Mononuclear cell (primary cell): Measurements from ENCODE around the gene PAX7. TPM values are rescaled to one million over a fixed set of nuclear protein-coding genes. Genes with fewer than 3 reads are reported as not detected.
"Not testable (repeated sequence)": the region's sequence is repeated elsewhere in the genome, so short reads cannot be mapped to it uniquely, and the experiment has no call there.

Source experiments
- H3K27me3 ChIP-seq: 2 replicates; pipeline ENCODE4 v1.6.0; 2011; ENCODE audit warnings: low read length, control low read depth; ENCODE audit not compliant: insufficient read depth
- H3K4me1 ChIP-seq: 2 replicates; pipeline ENCODE4 v1.5.1; 2011; ENCODE audit warnings: mild to moderate bottlenecking, low read length, control low read depth; ENCODE audit not compliant: insufficient read depth
- H3K4me3 ChIP-seq: 2 replicates; pipeline ENCODE4 v1.5.1; 2011; ENCODE audit warnings: mild to moderate bottlenecking, low read length, moderate library complexity
- H3K9me3 ChIP-seq: 2 replicates; pipeline ENCODE4 v1.5.1; 2011; ENCODE audit warnings: low read depth, mild to moderate bottlenecking, control low read depth, low read length
- total RNA-seq: library from RNA; depleted of rRNA; stranded (reverse); fragments of >200 nt; gene quantifications from one replicate; pipeline ENCODE4 v1.2.3, GENCODE V29; 2012

PAX7 gene
- total RNA-seq, 1 donor: not detected

DNA sequence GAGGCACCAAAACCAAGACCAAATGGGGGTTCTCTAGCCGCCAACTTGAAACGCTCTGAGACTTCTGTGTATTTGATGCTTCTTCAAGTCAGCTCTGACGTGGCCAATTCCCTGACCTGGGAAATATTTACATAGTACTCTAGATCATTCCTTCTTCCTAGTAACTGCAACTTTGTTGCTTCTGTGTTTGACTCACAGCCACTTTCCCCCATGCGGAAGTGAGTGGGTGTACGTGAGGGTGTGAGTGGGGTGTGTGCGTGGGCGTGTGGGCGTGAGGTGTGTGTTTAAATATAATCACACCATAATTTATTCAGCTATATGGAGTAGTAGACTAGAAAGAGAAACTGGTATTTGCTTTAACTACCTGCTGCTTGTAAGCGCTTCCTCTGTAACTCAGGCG is 117.8 kb downstream of the PAX7 start:
- Histone ChIP-seq H3K4me3 (no peak overlapping the region), H3K4me1 (no peaks in the 10 kb centered on the region), H3K9me3 (no peaks in the 10 kb centered on the region), H3K27me3 (no peaks in the 10 kb centered on the region)

GRCh38 chr1:18749569-18749968 is 118.9 kb downstream of the PAX7 start:
- Histone ChIP-seq H3K9me3 (no peaks in the 10 kb centered on the region), H3K4me1 (no peaks in the 10 kb centered on the region), H3K4me3 (no peak overlapping the region), H3K27me3 (no peaks in the 10 kb centered on the region)

- no peaks in the 10 kb centered on the region for H3K27me3 ChIP-seq
- no peaks in the 10 kb centered on the region for H3K4me1 ChIP-seq
- H3K9me3 ChIP-seq: no peaks in the 10 kb centered on the region
- H3K4me3 ChIP-seq: no peak overlapping the region
Measured at GRCh38 chr1:18750600-18750999, 120.0 kb downstream of the PAX7 start.

- Histone ChIP-seq H3K27me3 (no peaks in the 10 kb centered on the region), H3K4me3 (no peak overlapping the region), H3K9me3 (no peaks in the 10 kb centered on the region), H3K4me1 (no peaks in the 10 kb centered on the region)
Measured at GRCh38 chr1:18751425-18751824, 120.8 kb downstream of the PAX7 start.

DNA sequence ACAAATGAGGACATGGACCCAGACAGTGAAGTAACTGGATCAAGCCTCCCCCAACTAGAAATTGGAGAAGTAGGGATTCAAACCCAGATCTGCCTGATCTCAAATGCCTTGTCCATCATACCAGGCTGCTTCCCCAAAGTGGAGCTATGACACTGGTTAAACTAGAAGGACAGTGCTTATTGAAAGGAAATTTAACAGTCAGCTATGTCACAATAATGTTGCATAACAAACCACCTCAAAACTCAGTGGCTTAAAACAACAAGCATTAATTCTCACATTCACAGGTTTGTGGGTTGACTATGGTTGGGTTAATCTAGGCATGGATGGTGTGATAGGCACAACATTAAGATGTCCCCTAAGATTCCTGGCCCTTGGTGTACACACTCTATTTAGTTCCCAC is 121.8 kb downstream of the PAX7 start:
- Histone ChIP-seq H3K4me1 (no peaks in the 10 kb centered on the region), H3K9me3 (peaks cover under 1% of the 10 kb centered on the region), H3K27me3 (no peaks in the 10 kb centered on the region), H3K4me3 (no peak overlapping the region)

GRCh38 chr1:18760156-18760555 is 129.5 kb downstream of the PAX7 start:
- Histone ChIP-seq H3K9me3 (peaks cover 6% of the 10 kb centered on the region), H3K27me3 (no peaks in the 10 kb centered on the region), H3K4me3 (no peak overlapping the region), H3K4me1 (no peaks in the 10 kb centered on the region)

GRCh38 chr1:18761948-18762840 is 131.5 kb downstream of the PAX7 start:
- no peaks in the 10 kb centered on the region for H3K4me1 ChIP-seq
- H3K27me3 ChIP-seq: no peaks in the 10 kb centered on the region
- no peak overlapping the region for H3K4me3 ChIP-seq
- H3K9me3 ChIP-seq: peaks cover 6% of the 10 kb centered on the region

DNA sequence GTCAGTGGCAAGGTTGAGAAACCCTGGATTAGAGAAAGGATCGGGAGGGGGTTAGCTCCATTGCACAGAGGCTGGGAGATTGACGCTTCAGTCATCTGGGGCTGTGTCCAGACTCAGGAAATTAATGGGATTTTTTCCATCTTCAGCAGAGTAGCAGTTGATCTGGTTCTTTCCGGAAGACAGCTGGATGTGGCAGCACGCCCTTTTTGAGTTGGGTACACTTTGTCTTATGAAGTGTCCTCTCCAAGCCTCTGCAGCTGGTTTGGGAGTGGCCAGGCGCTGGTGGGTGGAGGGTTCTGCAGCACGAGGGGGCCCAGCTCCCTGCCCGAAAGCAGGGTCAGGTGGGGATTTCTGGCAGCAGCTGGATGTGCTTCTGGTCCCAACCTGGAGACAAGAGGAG is 133.7 kb downstream of the PAX7 start:
- no peak overlapping the region for H3K4me3 ChIP-seq
- no peaks in the 10 kb centered on the region for H3K4me1 ChIP-seq
- H3K9me3 ChIP-seq: no peaks in the 10 kb centered on the region
- H3K27me3 ChIP-seq: no peaks in the 10 kb centered on the region

DNA sequence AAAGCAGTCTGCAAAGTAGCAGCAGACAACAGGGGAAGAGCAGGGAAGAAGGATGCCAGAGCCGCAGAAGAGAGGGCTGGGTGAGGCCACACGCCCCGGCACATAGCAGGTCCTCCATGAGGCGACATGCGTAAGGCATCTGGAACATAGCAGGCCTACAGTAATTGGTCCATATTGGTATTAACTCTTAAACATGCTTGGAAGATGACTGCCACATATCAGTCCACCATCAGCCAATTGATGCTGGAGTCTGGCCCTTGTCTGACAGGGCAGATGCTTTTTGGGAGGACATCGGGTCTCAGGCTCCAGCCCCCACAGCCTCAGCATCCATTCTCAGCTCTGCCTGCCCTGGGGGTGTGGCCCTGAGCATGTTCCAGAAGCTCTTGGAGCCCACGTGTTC is 135.1 kb downstream of the PAX7 start:
- no peaks in the 10 kb centered on the region for H3K27me3 ChIP-seq
- H3K4me1 ChIP-seq: no peaks in the 10 kb centered on the region
- no peaks in the 10 kb centered on the region for H3K9me3 ChIP-seq

GRCh38 chr1:18766328-18766727 is 135.7 kb downstream of the PAX7 start:
- H3K27me3 ChIP-seq: no peaks in the 10 kb centered on the region
- no peaks in the 10 kb centered on the region for H3K9me3 ChIP-seq
- no peaks in the 10 kb centered on the region for H3K4me1 ChIP-seq
- H3K4me3 ChIP-seq: no peak overlapping the region

More for the DNA sequence above, 135.1 kb downstream of the PAX7 start:
- H3K4me3 ChIP-seq: no peak overlapping the region

DNA sequence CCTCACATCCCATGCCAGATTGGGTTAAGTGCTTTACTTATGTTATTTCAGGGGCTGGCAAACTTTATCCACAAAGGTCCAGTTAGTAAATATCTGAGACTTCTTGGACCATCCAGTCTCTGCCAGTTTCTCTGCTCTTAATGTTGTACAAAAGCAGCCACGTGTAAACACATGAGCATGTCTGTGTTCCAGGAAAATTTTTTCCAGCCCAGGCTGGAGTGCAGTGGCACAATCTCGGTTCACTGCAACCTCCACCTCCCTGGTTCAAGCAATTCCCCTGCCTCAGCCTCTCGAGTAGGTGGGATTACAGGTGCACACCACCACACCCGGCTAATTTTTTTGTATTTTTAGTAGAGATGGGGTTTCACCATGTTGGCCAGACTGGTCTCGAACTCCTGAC is 136.9 kb downstream of the PAX7 start:
- not testable (repeated sequence) for H3K27me3 ChIP-seq, H3K4me1 ChIP-seq

GRCh38 chr1:18768086-18768485 is 137.4 kb downstream of the PAX7 start:
- H3K4me3 ChIP-seq: no peak overlapping the region
- no peaks in the 10 kb centered on the region for H3K27me3 ChIP-seq
- H3K4me1 ChIP-seq: no peaks in the 10 kb centered on the region
- no peaks in the 10 kb centered on the region for H3K9me3 ChIP-seq

More for the DNA sequence above, 136.9 kb downstream of the PAX7 start:
- H3K4me3 ChIP-seq, H3K9me3 ChIP-seq: not testable (repeated sequence)

- H3K27me3 ChIP-seq: no peaks in the 10 kb centered on the region
- H3K9me3 ChIP-seq: no peaks in the 10 kb centered on the region
- no peaks in the 10 kb centered on the region for H3K4me1 ChIP-seq
- H3K4me3 ChIP-seq: no peak overlapping the region
Measured at GRCh38 chr1:18769140-18769539, 138.5 kb downstream of the PAX7 start.

DNA sequence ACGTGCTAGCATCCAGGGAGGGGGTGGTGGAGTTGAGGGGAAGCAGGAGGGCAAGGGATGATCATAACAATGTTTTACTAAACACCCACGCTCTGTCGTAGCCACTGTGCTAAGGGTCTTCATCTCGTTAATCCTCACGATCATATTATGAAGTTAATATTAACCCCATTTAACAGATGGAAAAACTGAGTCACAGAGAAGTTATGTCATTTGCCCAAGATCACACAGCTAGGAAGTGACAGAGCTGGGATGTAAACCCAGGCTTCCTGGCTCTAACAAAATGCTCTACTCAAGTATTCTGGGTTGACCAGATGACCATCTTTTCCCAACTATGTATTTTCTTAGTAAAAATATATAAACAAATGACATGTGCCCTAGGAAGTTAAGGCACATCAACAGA is 140.2 kb downstream of the PAX7 start:
- H3K4me3 ChIP-seq: no peak overlapping the region

GRCh38 chr1:18773753-18774152 is 143.1 kb downstream of the PAX7 start:
- Histone ChIP-seq H3K4me3 (no peak overlapping the region), H3K27me3 (no peaks in the 10 kb centered on the region)

More for the DNA sequence above, 140.2 kb downstream of the PAX7 start:
- H3K4me1 ChIP-seq: no peaks in the 10 kb centered on the region
- H3K9me3 ChIP-seq: no peaks in the 10 kb centered on the region
- no peaks in the 10 kb centered on the region for H3K27me3 ChIP-seq

GRCh38 chr1:18775341-18775740 is 144.7 kb downstream of the PAX7 start:
- Histone ChIP-seq H3K4me3 (no peak overlapping the region), H3K4me1 (no peaks in the 10 kb centered on the region), H3K27me3 (no peaks in the 10 kb centered on the region), H3K9me3 (no peaks in the 10 kb centered on the region)

More at GRCh38 chr1:18773753-18774152, 143.1 kb downstream of the PAX7 start:
- no peaks in the 10 kb centered on the region for H3K4me1 ChIP-seq
- no peaks in the 10 kb centered on the region for H3K9me3 ChIP-seq
